ENCODE measurements around the gene HSPA12B. TPM values are rescaled to one million over a fixed set of nuclear protein-coding genes. Genes with fewer than 3 reads are reported as not detected.

Gene HSPA12B
- total and polyA plus RNA-seq, 2 of the 8 experiments (the other 6 are each of a cell fraction or from before 2014, with no cell fraction given) = 2.2 to 4.3 TPM

- TF ChIP-seq RAD21 (IDR thresholded peaks at IDR 0.05 in 1 of 2, conservative IDR thresholded peaks at IDR 0.05 in 1 of 2; ENCODE audit: low read depth in 2 of 2, low read length in 2 of 2) = no peak
- TF ChIP-seq CEBPB (IDR thresholded peaks at IDR 0.05; ENCODE audit: low read depth, low read length) = no peak
- no peak for TF ChIP-seq TEAD4 (IDR thresholded peaks at IDR 0.05; ENCODE audit: low read depth, low read length)
- TF ChIP-seq CREB1 (IDR thresholded peaks at IDR 0.05) = no peak
- no peak for TF ChIP-seq SP1 (IDR thresholded peaks at IDR 0.05; ENCODE audit: low read depth, low read length)
- 0 out of 2 replicates have a peak, but pooled peaks have one; percentile 32 for TF ChIP-seq CHD2 (IDR thresholded peaks at IDR 0.05; ENCODE audit: low read length)
- TF ChIP-seq ZNF274 (IDR thresholded peaks at IDR 0.05; ENCODE audit: borderline replicate concordance, extremely low read depth, low read length) = no peak
- no peak for TF ChIP-seq SP4 (IDR thresholded peaks at IDR 0.05; ENCODE audit: low read length)
- TF ChIP-seq CBX5 (IDR thresholded peaks at IDR 0.05; ENCODE audit: low read depth, low read length) = no peak
- TF ChIP-seq KDM5A (IDR thresholded peaks at IDR 0.05; ENCODE audit: low read length) = no peak
- TF ChIP-seq CHD7 (IDR thresholded peaks at IDR 0.05; ENCODE audit: insufficient replicate concordance, low read length) = no peak
- no peak for TF ChIP-seq NANOG (IDR thresholded peaks at IDR 0.05; ENCODE audit: insufficient read depth, low read depth, low read length, poor library complexity, severe bottlenecking)
- no peak for TF ChIP-seq SP2 (IDR thresholded peaks at IDR 0.05; ENCODE audit: low read length)
Measured at GRCh38 chr20:3786126-3786484, 53.6 kb downstream of the HSPA12B start (continued).

Measured in H1 (cell line).